DLD1 (cell line): ENCODE results near the gene ATAT1.
"Not testable (repeated sequence)": the region's sequence is repeated elsewhere in the genome, so short reads cannot be mapped to it uniquely, and the experiment has no call there.

ENCODE experiments used
- in situ Hi-C: cut with HindIII; loops from 2 replicates; pipeline ENCODE4 v1.10.0; 2017; ENCODE audit warnings: low sequenced_read_pairs

The ATAT1 gene

GRCh38 chr6:30647242-30648116 lies 20.8 kb downstream of the ATAT1 start:
- in situ Hi-C loops: no loop called here

GRCh38 chr6:30651143-30651542 lies 24.5 kb downstream of the ATAT1 start:
- in situ Hi-C loops: no loop called here

GRCh38 chr6:30654798-30655742 lies 28.4 kb downstream of the ATAT1 start:
- in situ Hi-C loops: no loop called here

DNA sequence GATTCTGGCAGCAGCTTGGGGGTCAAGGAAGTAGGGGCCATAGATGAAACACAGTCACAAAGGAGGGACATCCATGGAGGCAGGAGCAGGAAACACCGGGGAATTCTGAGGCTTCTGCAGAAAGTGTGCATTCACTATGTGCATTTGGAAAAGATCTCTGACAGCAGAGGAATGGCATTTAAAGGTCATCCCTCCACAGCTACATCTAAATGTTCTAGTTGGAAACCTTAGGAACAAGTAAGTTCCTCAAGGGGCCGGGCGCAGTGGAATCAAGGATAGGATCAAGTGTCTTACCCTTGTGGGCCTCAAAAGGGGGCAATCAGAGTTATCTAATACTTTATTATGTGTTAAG lies 29.0 kb downstream of the ATAT1 start:
- in situ Hi-C loops: no loop called here

DNA sequence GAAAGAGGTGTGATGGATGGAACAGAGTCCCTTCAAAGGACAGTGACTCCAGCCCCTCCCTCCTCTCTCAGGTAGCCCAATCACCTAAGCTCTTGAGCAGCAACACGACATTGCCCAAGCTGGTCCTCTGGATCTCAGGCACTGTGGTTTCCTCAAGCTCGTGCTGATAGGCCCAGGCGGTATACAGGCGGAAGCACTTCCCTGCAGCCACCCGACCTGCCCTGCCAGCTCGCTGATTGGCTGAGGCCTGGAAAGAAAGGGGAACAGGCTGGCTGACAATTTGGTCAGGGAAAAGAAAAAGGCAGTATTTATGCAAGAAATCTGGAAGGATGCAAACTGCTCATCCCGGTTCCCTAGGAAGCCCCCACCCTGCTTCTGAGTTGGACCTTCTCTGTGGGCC lies 29.8 kb downstream of the ATAT1 start:
- in situ Hi-C loops: no loop called here

GRCh38 chr6:30657454-30657853 lies 30.8 kb downstream of the ATAT1 start:
- in situ Hi-C loops: no loop called here

- in situ Hi-C loops: not testable (repeated sequence)
Measured at GRCh38 chr6:30657922-30658321, 31.2 kb downstream of the ATAT1 start.

GRCh38 chr6:30664994-30665767 lies 38.5 kb downstream of the ATAT1 start:
- in situ Hi-C loops: no loop called here

DNA sequence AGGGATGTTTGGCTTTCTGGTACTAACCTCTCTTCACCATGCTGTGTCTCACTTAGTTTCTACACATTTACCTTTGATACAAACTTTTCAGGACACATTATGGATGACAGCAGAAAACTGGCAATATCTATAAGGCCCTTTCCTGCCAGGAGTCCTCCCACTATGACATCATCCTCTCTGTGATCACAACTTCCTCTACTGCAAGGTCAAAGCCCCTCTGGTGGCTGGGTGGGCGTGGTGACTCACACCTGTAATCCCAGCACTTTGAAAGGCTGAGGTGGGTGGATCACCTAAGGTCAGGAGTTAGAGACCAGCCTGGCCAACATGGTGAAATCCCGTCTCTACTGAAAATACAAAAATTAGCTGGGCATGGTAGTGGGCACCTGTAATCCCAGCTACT lies 39.6 kb downstream of the ATAT1 start:
- in situ Hi-C loops: not testable (repeated sequence)

DNA sequence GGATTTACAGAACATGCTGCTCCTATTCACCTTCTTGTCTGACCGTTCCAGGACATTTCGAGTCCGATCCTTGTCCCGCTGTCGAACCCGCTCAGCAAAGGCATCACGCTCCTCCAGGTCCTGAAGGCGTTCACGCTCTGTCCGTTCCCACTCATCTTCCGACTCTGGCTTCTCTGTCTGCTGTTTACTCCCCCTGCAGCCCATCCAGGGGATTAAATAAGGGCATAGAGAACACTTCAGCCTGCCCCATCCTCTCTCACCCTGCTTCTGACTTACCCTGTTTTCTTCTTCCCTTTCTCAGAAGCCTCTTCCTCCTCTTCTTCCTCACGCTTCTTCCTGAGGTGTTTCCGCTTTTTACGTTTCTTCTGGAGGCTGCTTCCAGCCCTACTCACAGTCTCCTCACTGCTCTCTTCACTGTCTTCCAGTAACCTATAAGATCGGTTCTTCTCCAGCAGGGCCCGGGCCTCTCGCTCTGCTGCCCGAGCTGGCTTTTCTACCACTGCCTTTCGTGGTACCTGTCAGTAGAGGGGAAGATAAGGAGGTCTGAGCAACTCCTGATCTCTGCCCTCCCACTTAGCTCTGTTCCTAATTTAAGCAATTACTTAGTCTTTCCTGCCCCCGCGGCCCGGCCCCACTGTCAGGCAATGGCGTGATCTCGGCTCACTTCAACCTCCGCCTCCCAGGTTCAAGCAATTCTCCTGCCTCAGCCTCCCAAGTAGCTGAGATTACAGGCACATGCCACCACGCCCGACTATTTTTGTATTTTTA lies 44.3 kb downstream of the ATAT1 start:
- in situ Hi-C loops: no loop called here

- in situ Hi-C loops: no loop called here
Measured at GRCh38 chr6:30672445-30673253, 46.0 kb downstream of the ATAT1 start, which contains the start of gene DHX16. Gene DHX16 (minus strand): TSS chr6:30673006. CDS start chr6:30672841, 165 bp downstream.

GRCh38 chr6:30676660-30677285 lies 50.1 kb downstream of the ATAT1 start:
- in situ Hi-C loops: no loop called here

DNA sequence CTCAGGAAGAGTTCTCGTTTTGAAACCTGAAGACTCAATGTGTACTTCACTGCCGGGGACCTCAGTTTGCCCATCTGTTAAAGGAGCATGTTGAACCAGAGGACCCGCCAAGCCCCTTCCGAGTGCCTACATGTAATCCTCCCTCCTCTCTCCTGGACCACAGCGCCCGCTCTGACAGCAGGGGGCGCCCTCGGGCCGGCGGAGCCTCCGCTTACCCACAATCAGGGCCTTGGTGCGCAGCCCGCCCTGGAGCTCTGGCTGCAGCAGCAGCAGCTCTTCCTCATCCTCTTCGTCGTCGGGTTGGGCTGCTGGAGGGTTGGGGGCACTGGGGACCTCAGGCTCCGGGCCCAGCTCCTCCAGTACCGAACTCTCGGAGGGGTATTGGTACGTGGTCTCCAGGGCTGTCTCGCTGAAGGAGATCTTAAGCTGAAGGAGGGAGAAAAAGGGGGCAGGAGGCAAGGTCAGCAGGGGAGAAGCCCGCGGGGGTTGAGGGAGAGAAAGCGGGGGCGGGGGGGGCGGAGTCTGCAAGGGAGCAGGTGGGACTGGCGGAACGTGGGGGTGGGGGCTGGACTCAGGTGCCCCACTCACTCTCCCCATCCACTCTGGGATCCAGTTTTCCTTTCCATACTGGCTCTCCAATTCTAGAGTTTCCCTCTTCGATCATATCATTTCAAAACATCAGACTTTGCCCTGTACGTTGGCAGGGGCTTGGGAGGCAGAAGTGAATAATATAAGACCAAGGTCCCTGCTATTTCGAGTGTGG lies 52.5 kb downstream of the ATAT1 start:
- in situ Hi-C loops: no loop called here

- in situ Hi-C loops: no loop called here
Measured at GRCh38 chr6:30679765-30680535, 53.3 kb downstream of the ATAT1 start.

DNA sequence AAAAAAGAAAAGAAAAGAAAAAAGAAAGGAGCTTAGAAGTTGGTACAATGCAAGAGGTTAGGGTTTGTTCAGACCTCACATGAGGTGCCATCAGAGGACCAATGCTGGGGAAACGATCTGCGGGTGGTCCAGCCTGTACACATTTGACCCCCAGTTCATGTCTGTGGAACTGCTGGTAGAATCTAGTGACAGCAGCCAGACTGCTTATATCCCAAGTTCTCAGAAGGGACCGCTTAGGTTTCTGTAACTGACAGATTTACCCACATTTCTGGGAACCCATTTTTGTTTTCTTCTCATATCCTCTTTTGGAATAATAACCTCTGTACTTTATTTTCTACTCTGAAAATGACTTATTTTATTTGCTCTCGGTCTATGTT lies 55.1 kb downstream of the ATAT1 start:
- in situ Hi-C loops: no loop called here

- in situ Hi-C loops: no loop called here
Measured at GRCh38 chr6:30682143-30683117, 55.8 kb downstream of the ATAT1 start.
